Type B pancreatic cell (in vitro differentiated cells): Measurements from ENCODE around the gene FBXO33. TPM values are rescaled to one million over a fixed set of nuclear protein-coding genes. Genes with fewer than 3 reads are reported as not detected.

Experiments
- DNase-seq: peaks from one replicate; pipeline ENCODE4 v3.0.0; 2021; ENCODE audit warnings: mixed read lengths; ENCODE audit not compliant: unreplicated experiment; ENCODE audit errors: extremely low spot score
- H3K27ac Mint-ChIP-seq: 2 replicates; pipeline ENCODE4 v1.8.0; 2021; ENCODE audit warnings: mild to moderate bottlenecking, mixed read lengths
- H3K27me3 Mint-ChIP-seq: 2 replicates; pipeline ENCODE4 v1.8.0; 2021; ENCODE audit warnings: mixed read lengths
- H3K36me3 Mint-ChIP-seq: 2 replicates; pipeline ENCODE4 v1.8.0; 2021; ENCODE audit warnings: mixed read lengths
- H3K4me1 Mint-ChIP-seq: one replicate; pipeline ENCODE4 v1.8.0; 2021; ENCODE audit warnings: mixed read lengths; ENCODE audit not compliant: unreplicated experiment
- H3K4me3 Mint-ChIP-seq: 2 replicates; pipeline ENCODE4 v1.8.0; 2021; ENCODE audit warnings: mild to moderate bottlenecking, mixed read lengths
- H3K9me3 Mint-ChIP-seq: 2 replicates; pipeline ENCODE4 v1.8.0; 2021; ENCODE audit warnings: mixed read lengths
- CTCF ChIP-seq: fragments of 200-600 bp; sonication (generic); conservative IDR thresholded peaks from 2 replicates; pipeline ENCODE4 v1.5.0; 2021; ENCODE audit warnings: antibody characterized with exemption, mild to moderate bottlenecking
- total RNA-seq: library from RNA; stranded (reverse); gene quantifications from 2 replicates; pipeline ENCODE4 v1.2.1, GENCODE V29; 2021; ENCODE audit warnings: low replicate concordance

The FBXO33 gene
- total RNA-seq, 1 donor from 2014 or later, result 9.9 TPM

GRCh38 chr14:39351708-39352107 lies 80.5 kb downstream of the FBXO33 start:
- H3K4me1 Mint-ChIP-seq, result no peaks in the 10 kb centered on the region
- H3K4me3 Mint-ChIP-seq, result no peak overlapping the region
- no peak for TF ChIP-seq CTCF
- no peaks in the 10 kb centered on the region for H3K27me3 Mint-ChIP-seq
- H3K9me3 Mint-ChIP-seq, result peaks cover 8% of the 10 kb centered on the region
- H3K36me3 Mint-ChIP-seq, result peaks cover 18% of the 10 kb centered on the region
- no peak for DNase-seq
- no peak overlapping the region for H3K27ac Mint-ChIP-seq

- H3K27ac Mint-ChIP-seq, result no peak overlapping the region
- H3K9me3 Mint-ChIP-seq, result peaks cover 8% of the 10 kb centered on the region
- TF ChIP-seq CTCF, result no peak
- H3K4me1 Mint-ChIP-seq, result no peaks in the 10 kb centered on the region
- no peak for DNase-seq
- no peak overlapping the region for H3K4me3 Mint-ChIP-seq
- H3K27me3 Mint-ChIP-seq, result no peaks in the 10 kb centered on the region
- peaks cover 18% of the 10 kb centered on the region for H3K36me3 Mint-ChIP-seq
Observed at GRCh38 chr14:39350866-39351265, 81.4 kb downstream of the FBXO33 start.

Other genes with a start within 250 kb of the FBXO33 start
- 23.5 and 37.6 TPM in 2 replicates for gene MIA2, start 198.5 kb downstream of the FBXO33 start, total RNA-seq